Endothelial cell of umbilical vein (primary cell): ENCODE measurements around the gene BICRA. TPM values are rescaled to one million over a fixed set of nuclear protein-coding genes. Genes with fewer than 3 reads are reported as not detected.
A peak's percentile ranks its signal among the peaks of the same experiment; 100 is the strongest.

Experiments
- BruUV-seq: library from RNA; stranded (reverse); fragments of 400-500 nt; replicated peaks from 2 replicates; lab custom pipeline; 2021; lab: Mats Ljungman, UMichigan
- CTCF ChIA-PET: fragments of 300-600, 350-600 bp; sonication (Branson Sonifier 250); formaldehyde crosslinking; loops from one replicate; lab custom pipeline; 2021; ENCODE audit warnings: antibody characterized with exemption, inconsistent platforms; lab: Charles Lee
- POLR2A ChIA-PET: fragments of 300-600, 350-600 bp; sonication (Branson Sonifier 250); formaldehyde crosslinking; loops from one replicate; lab custom pipeline; 2021; ENCODE audit warnings: antibody characterized with exemption, inconsistent platforms; lab: Charles Lee
- DNase-seq: peaks from one replicate; pipeline ENCODE4 v3.0.0-alpha.2; 2011; ENCODE audit warnings: low read depth, low spot score
- FAIRE-seq: peaks from 2 replicates; lab custom pipeline; 2011; peaks lifted over from hg19 to GRCh38; lab: Jason Lieb, UNC
- H2AFZ ChIP-seq: 2 replicates; pipeline ENCODE4 v1.6.0; 2012; ENCODE audit warnings: low read depth, low read length, control low read depth, inconsistent platforms
- H3K27ac ChIP-seq: 2 replicates; pipeline ENCODE4 v1.5.1; 2011; ENCODE audit warnings: low read depth, mild to moderate bottlenecking, control low read depth, low read length, moderate library complexity; ENCODE audit not compliant: insufficient read depth
- H3K27me3 ChIP-seq, 2 experiments: 2 replicates each; pipeline versions ENCODE4 v1.6.0 to v1.6.1; 2011; ENCODE audit warnings: low read length in 2 of 2, mixed read lengths in 1 of 2; ENCODE audit not compliant: control insufficient read depth in 2 of 2, insufficient read depth in 2 of 2
- H3K36me3 ChIP-seq, 2 experiments: 2 replicates in 1 of 2; 3 replicates in 1 of 2; pipeline ENCODE4 v1.5.1; 2011; ENCODE audit warnings: low read length in 2 of 2, mild to moderate bottlenecking in 1 of 2, moderate library complexity in 1 of 2; ENCODE audit not compliant: control insufficient read depth in 2 of 2, insufficient read depth in 2 of 2; ENCODE audit errors: extremely low read depth in 1 of 2
- H3K4me1 ChIP-seq: 3 replicates; pipeline ENCODE4 v1.5.1; 2011; ENCODE audit warnings: mild to moderate bottlenecking, low read length; ENCODE audit not compliant: control insufficient read depth, insufficient read depth; ENCODE audit errors: extremely low read depth
- H3K4me2 ChIP-seq: 2 replicates; pipeline ENCODE4 v1.6.1; 2011; ENCODE audit warnings: low read length, control low read depth, mixed read lengths; ENCODE audit not compliant: insufficient read depth
- H3K4me3 ChIP-seq, 3 experiments: fragments of 200-600 bp in 1 of 3; sonication (generic), shearing (Covaris generic) in 1 of 3; replicated peaks in 1 of 3; 2 replicates each; pipeline ENCODE4 v1.5.1; 2011 to 2016; ENCODE audit warnings: control low read depth in 3 of 3, low read length in 3 of 3, mild to moderate bottlenecking in 2 of 3, inconsistent platforms in 1 of 3, low read depth in 1 of 3, moderate library complexity in 1 of 3; ENCODE audit not compliant: insufficient read depth in 1 of 3
- H3K79me2 ChIP-seq: 2 replicates; pipeline ENCODE4 v1.6.0; 2012; ENCODE audit warnings: low read length, inconsistent platforms; ENCODE audit not compliant: control insufficient read depth, insufficient read depth
- H3K9ac ChIP-seq: replicated peaks from 2 replicates; pipeline ENCODE3; 2011; ENCODE audit warnings: low read length, control low read depth; ENCODE audit not compliant: insufficient read depth; ENCODE audit errors: extremely low read depth
- H3K9me1 ChIP-seq: replicated peaks from 3 replicates; pipeline ENCODE4 v1.6.0; 2011; ENCODE audit warnings: mild to moderate bottlenecking, low read length; ENCODE audit not compliant: control insufficient read depth, insufficient read depth; ENCODE audit errors: extremely low read depth
- H3K9me3 ChIP-seq: replicated peaks from 2 replicates; pipeline ENCODE4 v1.5.1; 2012; ENCODE audit warnings: low read length, inconsistent platforms; ENCODE audit not compliant: control insufficient read depth, insufficient read depth
- H4K20me1 ChIP-seq: replicated peaks from 2 replicates; pipeline ENCODE3; 2011; ENCODE audit warnings: mild to moderate bottlenecking, low read length; ENCODE audit not compliant: control insufficient read depth, insufficient read depth; ENCODE audit errors: extremely low read depth
- CTCF ChIP-seq, 2 donors: IDR thresholded peaks; 1 replicate in 1 of 2; 2 replicates in 1 of 2; pipeline ENCODE4 v1.5.1; 2011; ENCODE audit warnings: low read length in 2 of 2, mild to moderate bottlenecking in 2 of 2, moderate library complexity in 2 of 2, control low read depth in 1 of 2, inconsistent platforms in 1 of 2, low read depth in 1 of 2; ENCODE audit not compliant: insufficient read depth in 1 of 2; ENCODE audit errors: extremely low read depth in 1 of 2
- EZH2 ChIP-seq: IDR thresholded peaks from 2 replicates; pipeline ENCODE4 v1.6.1; 2012; ENCODE audit warnings: borderline replicate concordance, low read depth, mild to moderate bottlenecking, moderate library complexity, low read length, inconsistent platforms; ENCODE audit not compliant: severe bottlenecking
- FOS ChIP-seq: IDR thresholded peaks from 2 replicates; pipeline ENCODE4 v1.6.1; 2011; ENCODE audit warnings: mild to moderate bottlenecking, low read length, moderate library complexity, borderline replicate concordance; ENCODE audit not compliant: insufficient read depth
- GATA2 ChIP-seq: IDR thresholded peaks from 2 replicates; pipeline ENCODE4 v1.7.0; 2011; ENCODE audit warnings: low read depth, mild to moderate bottlenecking, moderate library complexity, mixed read lengths, low read length; ENCODE audit not compliant: insufficient read length, insufficient read depth
- JUN ChIP-seq: IDR thresholded peaks from 2 replicates; pipeline ENCODE4 v1.6.1; 2011; ENCODE audit warnings: borderline replicate concordance, low read depth; ENCODE audit not compliant: insufficient read length, insufficient read depth
- MAX ChIP-seq: IDR thresholded peaks from 2 replicates; pipeline ENCODE4 v1.6.1; 2011; ENCODE audit not compliant: insufficient read depth, insufficient read length
- MYC ChIP-seq: IDR thresholded peaks from one replicate; pipeline ENCODE4 v1.6.1; 2011; ENCODE audit warnings: mild to moderate bottlenecking, low read depth, low read length
- POLR2A ChIP-seq: IDR thresholded peaks from 2 replicates; pipeline ENCODE4 v1.6.1; 2012; ENCODE audit warnings: low read depth, mild to moderate bottlenecking, control low read depth, low read length
- POLR2AphosphoS5 ChIP-seq: IDR thresholded peaks from 2 replicates; pipeline ENCODE4 v1.6.1; 2012; ENCODE audit warnings: low read depth, mild to moderate bottlenecking, control low read depth, low read length, moderate library complexity; ENCODE audit not compliant: insufficient read depth
- dilution Hi-C: fragments of 300-500 bp; cut with MboI; formaldehyde crosslinking; loops from one replicate; pipeline ENCODE4 v1.15.0; 2019; ENCODE audit warnings: low sequenced_read_pairs; ENCODE audit not compliant: extremely low pct_ligation_motif_present
- intact Hi-C: fragments of 100-400 bp; cut with micrococcal nuclease; formaldehyde crosslinking; loops from one replicate; pipeline ENCODE4 v1.10.0; 2022
- polyA plus RNA-seq, 4 experiments: library from polyadenylated mRNA; depleted of rRNA in 3 of 4; stranded (reverse) in 3 of 4; unstranded in 1 of 4; fragments of >200 nt; gene quantifications; 2 replicates each; pipeline versions ENCODE4 v1.2.1 to v1.2.3, GENCODE V29; 2011 to 2012; ENCODE audit warnings: missing spikeins in 1 of 4
- total RNA-seq: library from RNA; stranded (reverse); gene quantifications from 2 replicates; pipeline ENCODE4 v1.2.3, GENCODE V29; 2021

BICRA gene
- total and polyA plus RNA-seq, 2 donors (not counting 3 experiments of a cell fraction or from before 2014, with no cell fraction given): 3.8 to 20.5 TPM

DNA sequence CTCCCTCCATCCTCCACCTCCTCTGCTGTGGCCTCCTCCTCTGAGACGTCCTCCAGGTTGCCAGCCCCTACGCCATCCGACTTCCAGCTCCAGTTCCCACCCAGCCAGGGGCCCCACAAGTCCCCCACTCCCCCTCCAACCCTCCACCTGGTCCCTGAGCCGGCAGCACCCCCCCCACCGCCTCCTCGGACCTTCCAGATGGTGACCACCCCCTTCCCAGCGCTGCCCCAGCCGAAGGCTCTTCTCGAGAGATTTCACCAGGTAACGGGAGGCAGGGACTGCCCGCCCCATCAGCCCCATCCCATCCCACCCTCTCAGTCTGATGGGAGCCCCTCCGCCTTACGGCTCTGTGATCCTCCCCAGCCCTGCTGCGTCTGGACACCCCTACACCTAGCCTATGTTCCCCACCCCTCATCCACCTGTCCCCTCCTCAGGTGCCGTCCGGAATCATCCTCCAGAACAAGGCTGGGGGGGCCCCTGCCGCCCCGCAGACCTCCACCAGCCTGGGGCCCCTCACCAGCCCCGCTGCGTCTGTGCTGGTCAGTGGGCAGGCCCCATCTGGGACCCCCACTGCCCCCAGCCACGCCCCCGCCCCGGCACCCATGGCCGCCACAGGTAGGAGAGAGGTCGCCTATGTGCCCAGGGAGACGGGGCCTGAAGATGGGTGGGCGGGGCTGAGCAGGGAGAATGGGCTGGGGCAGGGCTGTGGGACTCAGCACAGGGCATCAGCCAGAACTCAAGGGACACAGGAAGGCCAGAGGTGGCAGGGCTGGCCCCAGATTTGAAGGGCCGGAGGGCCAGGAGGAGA lies 85.7 kb downstream of the BICRA start:
- no peak for DNase-seq
- no peak overlapping the region for H3K9ac ChIP-seq
- H3K36me3 ChIP-seq: peaks cover 4 to 22% of the 10 kb centered on the region in 2 experiments
- H3K9me3 ChIP-seq: no peaks in the 10 kb centered on the region
- dilution Hi-C loops (no loop called here), intact Hi-C loops (no loop called here)
- TF ChIP-seq EZH2: no peak
- no peak for TF ChIP-seq MYC
- H3K27me3 ChIP-seq: no peaks in the 10 kb centered on the region
- CTCF ChIA-PET: interaction anchor here (0.8 to 1.8 kb wide), 2 partner anchors 12 to 258 kb away, joined by 3 to 13 read pairs; no protein-coding TSS in a partner anchor
- no peaks in the 10 kb centered on the region for H4K20me1 ChIP-seq
- no peak overlapping the region for H2AFZ ChIP-seq
- H3K27ac ChIP-seq: no peak overlapping the region
- POLR2A ChIA-PET: no interaction called here
- no peak overlapping the region for H3K4me2 ChIP-seq
- TSS peak; percentile 19 for BruUV-seq
- FAIRE-seq: no peak
- peaks cover under 1% of the 10 kb centered on the region for H3K4me1 ChIP-seq
- H3K4me3 ChIP-seq: no peak overlapping the region
- H3K9me1 ChIP-seq: no peaks in the 10 kb centered on the region
- H3K79me2 ChIP-seq: no peaks in the 10 kb centered on the region

- DNase-seq: no peak
- no peaks in the 10 kb centered on the region for H3K9me3 ChIP-seq
- dilution Hi-C loops: no loop called here
- no peak overlapping the region for H3K4me3 ChIP-seq
- BruUV-seq: no TSS peak
- no peaks in the 10 kb centered on the region for H3K79me2 ChIP-seq
- FAIRE-seq: no peak
- no peaks in the 10 kb centered on the region for H3K4me1 ChIP-seq
- no peak overlapping the region for H3K9ac ChIP-seq
- ChIA-PET POLR2A (no interaction called here), CTCF (interaction anchor here (0.8 to 1.8 kb wide), 3 partner anchors 11 to 259 kb away, joined by 3 to 13 read pairs (median 3); no protein-coding TSS in a partner anchor)
- intact Hi-C loops: no loop called here
- H2AFZ ChIP-seq: no peak overlapping the region
- TF ChIP-seq MAX (no peak), POLR2AphosphoS5 (no peak), GATA2 (no peak), POLR2A (no peak), MYC (no peak), EZH2 (no peak), JUN (no peak), CTCF (IDR thresholded peaks at IDR 0.05; ENCODE audit: extremely low read depth in 1 of 2, insufficient read depth in 1 of 2, low read depth in 1 of 2, low read length in 2 of 2) (no peak), FOS (no peak)
- H3K27me3 ChIP-seq: no peaks in the 10 kb centered on the region
- H4K20me1 ChIP-seq: no peaks in the 10 kb centered on the region
- no peak overlapping the region for H3K27ac ChIP-seq
- H3K4me2 ChIP-seq: no peak overlapping the region
- H3K36me3 ChIP-seq: peaks cover 6 to 26% of the 10 kb centered on the region in 2 experiments
- no peaks in the 10 kb centered on the region for H3K9me1 ChIP-seq
Observed at GRCh38 chr19:47695533-47696262, 86.8 kb downstream of the BICRA start.
